ENCODE measurements around the gene PCBP3. TPM values are rescaled to one million over a fixed set of nuclear protein-coding genes. Genes with fewer than 3 reads are reported as not detected.
"Not testable (repeated sequence)": the region's sequence is repeated elsewhere in the genome, so short reads cannot be mapped to it uniquely, and the experiment has no call there.

Gene PCBP3
- polyA plus RNA-seq, 1 donor (not counting 4 experiments of a cell fraction or from before 2014, with no cell fraction given): 0.25 TPM

GRCh38 chr21:45959182-45959581 is 315.7 kb downstream of the PCBP3 start:
- FAIRE-seq: no peak
- no peaks in the 10 kb centered on the region for H3K9me3 ChIP-seq (ENCODE audit: control insufficient read depth, low read depth, low read length)

GRCh38 chr21:45959779-45960390 is 316.4 kb downstream of the PCBP3 start:
- Histone ChIP-seq H3K79me2 (ENCODE audit: control insufficient read depth, insufficient read depth, low read length) (no peaks in the 10 kb centered on the region), H3K4me1 (ENCODE audit: control insufficient read depth, extremely low read depth, insufficient read depth, low read length) (no peaks in the 10 kb centered on the region), H3K27ac (ENCODE audit: control insufficient read depth, insufficient read depth, low read length) (no peak overlapping the region), H3K36me3 (ENCODE audit: control insufficient read depth in 2 of 2, extremely low read depth in 1 of 2, insufficient read depth in 2 of 2, low read length in 2 of 2) (no peaks in the 10 kb centered on the region), H3K9me1 (ENCODE audit: control insufficient read depth, extremely low read depth, insufficient read depth, low read length) (no peaks in the 10 kb centered on the region), H3K4me2 (ENCODE audit: control insufficient read depth, extremely low read depth, insufficient read depth, low read depth, low read length) (no peak overlapping the region), H2AFZ (ENCODE audit: control insufficient read depth, low read length) (no peak overlapping the region), H3K9me3 (ENCODE audit: control insufficient read depth, low read depth, low read length) (peaks cover 3% of the 10 kb centered on the region), H3K4me3 (ENCODE audit: control insufficient read depth in 2 of 3, extremely low read depth in 1 of 3, insufficient read depth in 2 of 3, low read depth in 1 of 3, low read length in 3 of 3) (no peak overlapping the region), H3K27me3 (ENCODE audit: control insufficient read depth, extremely low read depth, insufficient read depth, low read length) (peaks cover 7% of the 10 kb centered on the region), H4K20me1 (ENCODE audit: control insufficient read depth, extremely low read depth, insufficient read depth, low read length) (no peaks in the 10 kb centered on the region), H3K9ac (ENCODE audit: control insufficient read depth, extremely low read depth, insufficient read depth, low read length) (no peak overlapping the region)
- DNase-seq (ENCODE audit: low read depth, low spot score) (no peak), FAIRE-seq (no peak)
- dilution Hi-C loops (cut with MboI; ENCODE audit: extremely low pct_ligation_motif_present, low sequenced_read_pairs): no loop called here
- TF ChIP-seq, protein P1, sequence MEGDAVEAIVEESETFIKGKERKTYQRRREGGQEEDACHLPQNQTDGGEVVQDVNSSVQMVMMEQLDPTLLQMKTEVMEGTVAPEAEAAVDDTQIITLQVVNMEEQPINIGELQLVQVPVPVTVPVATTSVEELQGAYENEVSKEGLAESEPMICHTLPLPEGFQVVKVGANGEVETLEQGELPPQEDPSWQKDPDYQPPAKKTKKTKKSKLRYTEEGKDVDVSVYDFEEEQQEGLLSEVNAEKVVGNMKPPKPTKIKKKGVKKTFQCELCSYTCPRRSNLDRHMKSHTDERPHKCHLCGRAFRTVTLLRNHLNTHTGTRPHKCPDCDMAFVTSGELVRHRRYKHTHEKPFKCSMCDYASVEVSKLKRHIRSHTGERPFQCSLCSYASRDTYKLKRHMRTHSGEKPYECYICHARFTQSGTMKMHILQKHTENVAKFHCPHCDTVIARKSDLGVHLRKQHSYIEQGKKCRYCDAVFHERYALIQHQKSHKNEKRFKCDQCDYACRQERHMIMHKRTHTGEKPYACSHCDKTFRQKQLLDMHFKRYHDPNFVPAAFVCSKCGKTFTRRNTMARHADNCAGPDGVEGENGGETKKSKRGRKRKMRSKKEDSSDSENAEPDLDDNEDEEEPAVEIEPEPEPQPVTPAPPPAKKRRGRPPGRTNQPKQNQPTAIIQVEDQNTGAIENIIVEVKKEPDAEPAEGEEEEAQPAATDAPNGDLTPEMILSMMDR (optimal IDR thresholded peaks at IDR 0.05 in 1 of 3, IDR thresholded peaks at IDR 0.05 in 1 of 3, conservative IDR thresholded peaks at IDR 0.05 in 1 of 3; ENCODE audit: extremely low read depth in 1 of 3, insufficient read depth in 2 of 3, low read length in 3 of 3): no peak
- no peak for TF ChIP-seq EZH2 (IDR thresholded peaks at IDR 0.05; ENCODE audit: low read length)

More at GRCh38 chr21:45959182-45959581, 315.7 kb downstream of the PCBP3 start:
- dilution Hi-C loops (cut with MboI; ENCODE audit: extremely low pct_ligation_motif_present, low sequenced_read_pairs): no loop called here
- Histone ChIP-seq H3K4me1 (ENCODE audit: control insufficient read depth, extremely low read depth, insufficient read depth, low read length) (no peaks in the 10 kb centered on the region), H3K27me3 (ENCODE audit: control insufficient read depth, extremely low read depth, insufficient read depth, low read length) (peaks cover 7% of the 10 kb centered on the region), H3K27ac (ENCODE audit: control insufficient read depth, insufficient read depth, low read length) (no peak overlapping the region), H3K9me1 (ENCODE audit: control insufficient read depth, extremely low read depth, insufficient read depth, low read length) (no peaks in the 10 kb centered on the region), H3K4me3 (ENCODE audit: control insufficient read depth in 2 of 3, extremely low read depth in 1 of 3, insufficient read depth in 2 of 3, low read depth in 1 of 3, low read length in 3 of 3) (no peak overlapping the region), H3K4me2 (ENCODE audit: control insufficient read depth, extremely low read depth, insufficient read depth, low read depth, low read length) (no peak overlapping the region), H2AFZ (ENCODE audit: control insufficient read depth, low read length) (no peak overlapping the region), H4K20me1 (ENCODE audit: control insufficient read depth, extremely low read depth, insufficient read depth, low read length) (no peaks in the 10 kb centered on the region), H3K79me2 (ENCODE audit: control insufficient read depth, insufficient read depth, low read length) (no peaks in the 10 kb centered on the region), H3K9ac (ENCODE audit: control insufficient read depth, extremely low read depth, insufficient read depth, low read length) (no peak overlapping the region), H3K36me3 (ENCODE audit: control insufficient read depth in 2 of 2, extremely low read depth in 1 of 2, insufficient read depth in 2 of 2, low read length in 2 of 2) (no peaks in the 10 kb centered on the region)
- DNase-seq (ENCODE audit: low read depth, low spot score): no peak
- TF ChIP-seq EZH2 (IDR thresholded peaks at IDR 0.05; ENCODE audit: low read length): no peak

GRCh38 chr21:45961408-45961807 is 317.9 kb downstream of the PCBP3 start:
- H3K4me2 ChIP-seq (ENCODE audit: control insufficient read depth, extremely low read depth, insufficient read depth, low read depth, low read length); H3K4me1 ChIP-seq (ENCODE audit: control insufficient read depth, extremely low read depth, insufficient read depth, low read length); H3K27ac ChIP-seq (ENCODE audit: control insufficient read depth, insufficient read depth, low read length); H3K9ac ChIP-seq (ENCODE audit: control insufficient read depth, extremely low read depth, insufficient read depth, low read length); H3K4me3 ChIP-seq (ENCODE audit: control insufficient read depth in 2 of 3, extremely low read depth in 1 of 3, insufficient read depth in 2 of 3, low read depth in 1 of 3, low read length in 3 of 3); H2AFZ ChIP-seq (ENCODE audit: control insufficient read depth, low read length); H3K9me1 ChIP-seq (ENCODE audit: control insufficient read depth, extremely low read depth, insufficient read depth, low read length); H3K36me3 ChIP-seq (ENCODE audit: control insufficient read depth in 2 of 2, extremely low read depth in 1 of 2, insufficient read depth in 2 of 2, low read length in 2 of 2); H4K20me1 ChIP-seq (ENCODE audit: control insufficient read depth, extremely low read depth, insufficient read depth, low read length); dilution Hi-C loops (cut with MboI; ENCODE audit: extremely low pct_ligation_motif_present, low sequenced_read_pairs); FAIRE-seq; DNase-seq (ENCODE audit: low read depth, low spot score); H3K27me3 ChIP-seq (ENCODE audit: control insufficient read depth, extremely low read depth, insufficient read depth, low read length); H3K9me3 ChIP-seq (ENCODE audit: control insufficient read depth, low read depth, low read length); H3K79me2 ChIP-seq (ENCODE audit: control insufficient read depth, insufficient read depth, low read length): not testable (repeated sequence)
